Activated CD4-positive, alpha-beta memory T cell treated with anti-CD3 and anti-CD28 coated beads for 36 hours (primary cell): Measurements from ENCODE around the gene TOMM20. TPM values are rescaled to one million over a fixed set of nuclear protein-coding genes. Genes with fewer than 3 reads are reported as not detected.

Experiments
- CTCF ChIA-PET: fragments of 350-600 bp; sonication (Branson Sonifier 250); formaldehyde crosslinking; loops from one replicate; lab custom pipeline; 2021; ENCODE audit warnings: antibody characterized with exemption, inconsistent platforms; lab: Charles Lee
- POLR2A ChIA-PET: fragments of 350-600 bp; sonication (Branson Sonifier 250); formaldehyde crosslinking; loops from one replicate; lab custom pipeline; 2021; ENCODE audit warnings: antibody characterized with exemption; lab: Charles Lee
- DNase-seq: peaks from one replicate; pipeline ENCODE4 v3.0.0-alpha.2; 2020
- H3K27ac Mint-ChIP-seq: one replicate; pipeline ENCODE4 v1.8.0; 2021; ENCODE audit warnings: mixed read lengths
- H3K27me3 Mint-ChIP-seq: one replicate; pipeline ENCODE4 v1.8.0; 2021; ENCODE audit warnings: mixed read lengths
- H3K36me3 Mint-ChIP-seq: one replicate; pipeline ENCODE4 v1.8.0; 2021; ENCODE audit warnings: mixed read lengths
- H3K4me1 Mint-ChIP-seq: one replicate; pipeline ENCODE4 v1.8.0; 2021; ENCODE audit warnings: low read depth, mixed read lengths
- H3K4me3 Mint-ChIP-seq: one replicate; pipeline ENCODE4 v1.8.0; 2021; ENCODE audit warnings: mild to moderate bottlenecking, mixed read lengths
- H3K9me3 Mint-ChIP-seq: one replicate; pipeline ENCODE4 v1.8.0; 2021; ENCODE audit warnings: mixed read lengths
- intact Hi-C: fragments of 100-400 bp; cut with micrococcal nuclease; formaldehyde crosslinking; loops from one replicate; pipeline ENCODE4 v1.15.1; 2023
- total RNA-seq, 2 experiments: library from RNA; stranded (reverse); gene quantifications; one replicate each; pipeline ENCODE4 v1.2.3, GENCODE V29; 2021

Gene TOMM20
- total RNA-seq, 2 experiments from 2014 or later: 127 to 142 TPM

DNA sequence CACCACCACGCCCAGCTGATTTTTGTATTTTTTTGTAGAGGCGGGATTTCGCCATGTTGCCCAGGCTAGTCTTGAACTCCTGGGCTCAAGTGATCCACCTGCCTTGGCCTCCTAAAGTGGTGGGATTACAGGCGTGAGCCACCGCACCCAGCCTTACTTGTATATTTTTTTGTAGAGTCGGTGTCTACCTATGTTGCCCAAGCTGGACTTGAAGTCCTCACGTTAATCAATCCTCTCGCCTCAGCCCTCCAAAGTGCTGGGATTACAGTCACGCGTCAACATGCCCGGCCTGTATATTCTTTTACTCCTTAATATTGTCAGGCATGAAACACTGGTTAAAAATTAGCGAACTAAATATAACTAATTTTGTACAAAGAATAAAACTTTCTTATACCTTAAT, 5.5 kb upstream of the TOMM20 start:
- ChIA-PET POLR2A (no interaction called here), CTCF (no interaction called here)
- Mint-ChIP-seq H3K27me3 (no peaks in the 10 kb centered on the region), H3K9me3 (no peaks in the 10 kb centered on the region), H3K36me3 (peaks cover 39% of the 10 kb centered on the region), H3K4me1 (peaks cover 15% of the 10 kb centered on the region), H3K27ac (no peak overlapping the region), H3K4me3 (no peak overlapping the region)
- intact Hi-C loops: no loop called here
- DNase-seq: no peak

DNA sequence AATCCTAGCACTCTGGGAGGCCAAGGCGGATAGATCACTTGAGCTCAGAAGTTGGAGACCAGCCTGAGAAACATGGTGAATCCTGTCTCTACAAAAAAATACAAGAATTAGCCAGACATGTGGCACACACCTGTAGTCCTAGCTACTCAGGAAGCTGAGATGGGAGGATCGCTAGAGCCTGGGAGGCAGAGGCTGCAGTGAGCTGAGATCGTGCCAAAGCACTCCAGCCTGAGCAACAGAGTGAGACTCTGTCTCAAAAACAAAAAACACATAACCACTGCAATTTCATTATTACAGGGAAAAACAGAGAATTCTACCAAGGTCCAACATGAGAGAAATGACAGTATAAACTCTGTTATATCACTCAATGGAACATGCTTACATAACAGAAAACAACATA, 4.4 kb upstream of the TOMM20 start:
- POLR2A ChIA-PET: no interaction called here
- intact Hi-C loops: no loop called here
- no peak for DNase-seq
- H3K27me3 Mint-ChIP-seq: no peaks in the 10 kb centered on the region
- CTCF ChIA-PET: interaction anchor here (1.2 to 1.3 kb wide), 2 partner anchors 74 to 283 kb away, joined by 3 to 6 read pairs; no protein-coding TSS in a partner anchor
- H3K4me3 Mint-ChIP-seq: no peak overlapping the region
- H3K27ac Mint-ChIP-seq: peak overlapping the region; percentile 40
- H3K4me1 Mint-ChIP-seq: peaks cover 9% of the 10 kb centered on the region
- peaks cover 31% of the 10 kb centered on the region for H3K36me3 Mint-ChIP-seq
- H3K9me3 Mint-ChIP-seq: no peaks in the 10 kb centered on the region

DNA sequence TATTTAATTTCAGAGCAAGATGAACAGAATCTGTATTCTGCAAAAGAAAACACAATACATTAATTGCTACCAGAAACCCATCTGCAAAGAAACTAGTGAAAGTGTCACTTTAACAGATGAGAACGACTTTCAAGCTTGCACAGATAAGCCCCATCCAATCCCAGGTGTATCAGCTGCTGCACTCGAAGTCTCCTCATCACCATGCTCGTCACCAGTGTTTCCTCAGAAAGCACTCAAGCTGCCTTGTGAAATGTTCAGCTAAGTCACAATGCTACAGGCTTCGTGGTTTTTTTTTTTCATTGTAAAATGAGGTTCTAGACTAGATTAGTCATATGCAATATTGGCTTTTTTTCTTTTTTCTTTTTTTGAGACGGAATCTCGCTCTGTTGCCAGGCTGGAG, 3.3 kb upstream of the TOMM20 start:
- Mint-ChIP-seq H3K9me3 (no peaks in the 10 kb centered on the region), H3K4me3 (no peak overlapping the region), H3K36me3 (peaks cover 29% of the 10 kb centered on the region), H3K27ac (peak overlapping the region; percentile 26), H3K27me3 (no peaks in the 10 kb centered on the region), H3K4me1 (peaks cover 13% of the 10 kb centered on the region)
- DNase-seq: peak; percentile 22
- POLR2A ChIA-PET: no interaction called here
- intact Hi-C loops: no loop called here
- CTCF ChIA-PET: no interaction called here

DNA sequence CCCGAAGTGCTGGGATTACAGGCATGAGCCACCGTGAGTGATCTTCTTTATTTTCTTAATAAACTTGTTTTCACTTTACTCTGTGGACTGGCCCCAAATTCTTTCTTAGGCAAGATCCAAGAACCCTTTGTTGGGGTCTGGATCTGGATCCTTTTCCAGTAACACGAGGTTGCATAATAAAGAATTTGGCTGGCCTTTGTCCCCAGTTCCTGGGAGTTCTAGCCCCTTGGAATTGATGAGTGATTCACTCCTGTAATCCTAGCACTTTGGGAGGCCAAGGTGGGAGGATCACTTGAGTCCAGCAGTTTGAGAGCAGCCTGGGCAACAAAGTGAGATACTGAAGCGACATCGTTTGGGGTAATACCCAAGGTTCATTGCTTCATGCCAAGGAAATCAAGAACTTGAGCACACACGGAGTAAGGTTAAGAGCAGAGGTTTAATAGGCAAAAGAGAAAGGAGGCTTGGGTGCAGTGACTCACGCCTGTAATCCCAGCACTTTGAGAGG, 2.2 kb upstream of the TOMM20 start:
- intact Hi-C loops: no loop called here
- no peak overlapping the region for H3K27ac Mint-ChIP-seq
- CTCF ChIA-PET: no interaction called here

DNA sequence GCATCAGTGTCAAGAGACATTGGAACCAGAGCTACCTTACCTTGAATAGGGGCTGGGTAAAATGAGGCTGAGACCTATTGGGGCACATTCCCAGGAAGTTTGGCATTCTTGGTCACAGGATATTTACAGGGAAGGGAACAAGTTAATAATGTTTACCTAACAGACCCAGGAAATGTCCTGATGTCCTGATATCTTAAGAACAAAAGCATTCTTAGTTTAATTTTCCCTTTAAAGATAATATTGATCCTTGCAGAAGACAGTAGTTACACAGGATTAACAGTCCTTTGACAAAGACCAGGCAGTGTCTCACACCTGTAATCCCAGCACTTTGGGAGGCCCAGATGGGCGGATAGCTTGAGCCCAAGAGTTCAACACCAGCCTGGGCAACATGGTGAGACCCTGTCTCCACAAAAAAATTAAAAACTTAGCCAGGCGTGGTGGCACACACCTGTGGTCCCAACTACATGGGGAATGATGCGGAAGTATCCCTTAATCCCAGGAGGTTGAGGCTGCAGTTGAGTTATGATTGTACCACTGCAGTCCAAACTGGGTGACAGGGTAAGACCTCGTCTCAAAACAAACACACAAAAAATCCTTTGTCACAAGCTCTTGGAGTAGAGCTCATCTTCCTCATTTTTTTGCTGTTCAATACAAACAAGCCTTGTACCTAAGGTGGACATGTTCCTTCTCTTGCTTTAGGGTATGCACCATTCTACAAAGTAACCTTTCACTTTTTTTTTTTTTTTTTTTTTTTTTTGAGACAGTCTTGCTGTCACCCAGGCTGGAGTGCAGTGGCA, 1.3 kb upstream of the TOMM20 start:
- no peak for DNase-seq
- intact Hi-C loops: loop anchor here (1.0 to 5.0 kb wide), 3 partner anchors 17 to 372 kb away; partner anchors contain the start of gene B3GALNT2
- no peaks in the 10 kb centered on the region for H3K9me3 Mint-ChIP-seq
- peak overlapping the region; percentile 34 for H3K4me3 Mint-ChIP-seq
- CTCF ChIA-PET: interaction anchor here (0.9 kb wide), 1 partner anchor 287 kb away, joined by 3 read pairs; no protein-coding TSS in a partner anchor
- peaks cover 31% of the 10 kb centered on the region for H3K4me1 Mint-ChIP-seq
- H3K27ac Mint-ChIP-seq: peak overlapping the region; percentile 94
- POLR2A ChIA-PET: interaction anchor here (0.5 kb wide), 1 partner anchor 15 kb away, joined by 3 read pairs; no protein-coding TSS in a partner anchor
- H3K36me3 Mint-ChIP-seq: peaks cover 23% of the 10 kb centered on the region
- no peaks in the 10 kb centered on the region for H3K27me3 Mint-ChIP-seq

More for the DNA sequence above, 2.2 kb upstream of the TOMM20 start:
- Mint-ChIP-seq H3K27me3 (no peaks in the 10 kb centered on the region), H3K4me1 (peaks cover 24% of the 10 kb centered on the region), H3K36me3 (peaks cover 28% of the 10 kb centered on the region), H3K9me3 (no peaks in the 10 kb centered on the region), H3K4me3 (no peak overlapping the region)
- DNase-seq: no peak
- POLR2A ChIA-PET: interaction anchor here (0.5 to 0.7 kb wide), 2 partner anchors 16 to 47 kb away, joined by 3 read pairs; no protein-coding TSS in a partner anchor

DNA sequence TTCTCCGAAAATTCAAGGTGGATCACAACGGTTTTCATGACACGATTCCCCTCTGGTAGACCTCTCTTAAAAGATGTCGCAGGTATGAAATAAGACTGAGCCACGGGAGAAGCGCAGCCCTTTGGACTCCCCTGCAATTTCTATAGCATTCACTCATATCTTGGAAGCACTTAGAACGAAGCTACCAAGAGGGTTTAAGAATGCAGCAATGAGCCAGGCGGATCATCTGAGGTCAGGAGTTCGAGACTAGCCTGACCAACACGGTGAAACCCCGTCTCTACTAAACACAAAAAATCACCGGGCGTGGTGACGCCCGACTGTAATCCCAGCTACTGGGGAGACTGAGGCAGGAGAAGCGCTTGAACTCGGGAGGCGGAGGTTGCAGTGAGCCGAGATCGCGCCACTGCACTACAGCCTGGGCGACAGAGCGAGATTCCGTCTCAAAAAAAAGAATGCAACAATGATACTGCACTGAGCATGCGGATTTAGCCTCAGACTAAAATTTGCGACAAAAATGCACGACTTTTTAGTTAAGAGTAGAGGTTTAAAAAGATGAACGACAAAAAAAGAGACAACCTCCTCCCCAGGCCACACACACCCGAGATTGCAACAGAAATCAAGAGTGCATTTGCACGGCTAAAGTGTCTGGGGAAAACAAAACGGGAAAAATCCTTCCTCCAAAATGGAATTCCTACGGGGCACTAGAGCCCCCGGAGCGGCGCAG, 743 bp downstream of the TOMM20 start:
- ChIA-PET CTCF (interaction anchor here (1.0 to 2.2 kb wide), 3 partner anchors 23 to 287 kb away, joined by 3 to 7 read pairs (median 5); no protein-coding TSS in a partner anchor), POLR2A (interaction anchor here (0.6 to 2.2 kb wide), 7 partner anchors 11 to 627 kb away, joined by 3 to 16 read pairs (median 5); partner anchors contain the start of gene RBM34)
- Mint-ChIP-seq H3K36me3 (peaks cover 27% of the 10 kb centered on the region), H3K4me1 (peaks cover 48% of the 10 kb centered on the region), H3K4me3 (peak overlapping the region; percentile 86), H3K27ac (peak overlapping the region; percentile 94), H3K27me3 (no peaks in the 10 kb centered on the region), H3K9me3 (no peaks in the 10 kb centered on the region)
- peak; percentile 49 for DNase-seq
- intact Hi-C loops: loop anchor here (1.0 to 5.0 kb wide), 4 partner anchors 33 to 374 kb away; partner anchors contain the start of genes ARID4B, B3GALNT2, GGPS1 and RBM34

DNA sequence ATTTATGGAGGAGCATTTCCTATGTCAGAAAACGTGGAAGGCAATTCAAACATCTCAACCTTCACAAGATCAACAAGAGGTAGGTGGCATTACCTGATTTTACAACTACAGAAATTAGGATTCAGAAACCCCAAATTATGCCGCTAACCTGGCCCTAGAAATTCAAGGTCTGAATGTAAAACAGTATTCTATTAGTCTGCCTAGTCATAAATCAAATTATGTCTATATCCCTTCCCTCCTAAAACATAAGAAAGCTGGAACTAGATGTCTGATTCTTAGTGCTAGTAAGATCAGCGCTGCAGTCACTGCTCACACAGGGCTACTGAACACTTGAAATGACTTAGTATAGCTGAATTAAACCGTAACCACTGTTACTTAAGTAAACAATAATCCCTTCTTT, 1.4 kb downstream of the TOMM20 start:
- CTCF ChIA-PET: interaction anchor here (0.5 to 2.2 kb wide), 4 partner anchors 23 to 369 kb away, joined by 3 to 7 read pairs (median 5); no protein-coding TSS in a partner anchor
- Mint-ChIP-seq H3K27ac (peak overlapping the region; percentile 94), H3K4me3 (peak overlapping the region; percentile 86), H3K9me3 (no peaks in the 10 kb centered on the region), H3K27me3 (no peaks in the 10 kb centered on the region), H3K36me3 (peaks cover 32% of the 10 kb centered on the region), H3K4me1 (peaks cover 52% of the 10 kb centered on the region)
- intact Hi-C loops: loop anchor here (1.0 to 5.0 kb wide), 3 partner anchors 34 to 375 kb away; partner anchors contain the start of genes B3GALNT2 and RBM34
- no peak for DNase-seq
- POLR2A ChIA-PET: interaction anchor here (0.6 to 2.2 kb wide), 6 partner anchors 22 to 626 kb away, joined by 3 to 16 read pairs (median 3); partner anchors contain the start of gene RBM34

DNA sequence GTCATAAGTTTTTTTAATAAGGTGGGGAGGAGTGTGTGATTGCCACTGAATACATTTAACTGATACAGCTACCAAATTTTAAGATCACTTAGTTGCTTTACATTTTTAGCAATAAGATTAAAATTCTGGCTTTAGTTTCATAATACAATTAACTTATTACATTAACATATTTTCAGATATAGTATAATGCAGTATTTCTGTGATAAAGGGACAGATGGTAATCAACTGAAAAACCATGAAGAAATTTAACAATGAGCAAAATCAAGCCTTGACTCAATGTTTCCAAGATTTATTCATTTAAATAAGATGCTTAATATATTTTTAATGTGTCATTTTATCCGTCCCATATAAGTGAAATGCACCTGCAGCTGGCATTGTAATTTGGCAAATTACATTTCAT, 4.0 kb downstream of the TOMM20 start:
- CTCF ChIA-PET: interaction anchor here (0.6 to 1.1 kb wide), 3 partner anchors 17 to 292 kb away, joined by 3 to 5 read pairs (median 3); no protein-coding TSS in a partner anchor
- no peak for DNase-seq
- peaks cover 43% of the 10 kb centered on the region for H3K36me3 Mint-ChIP-seq
- H3K4me3 Mint-ChIP-seq: no peak overlapping the region
- H3K27ac Mint-ChIP-seq: peak overlapping the region; percentile 71
- peaks cover 57% of the 10 kb centered on the region for H3K4me1 Mint-ChIP-seq
- POLR2A ChIA-PET: interaction anchor here (1.1 kb wide), 1 partner anchor 19 kb away, joined by 3 read pairs; no protein-coding TSS in a partner anchor
- intact Hi-C loops: loop anchor here (5.0 kb wide), 1 partner anchor 378 kb away; the partner anchor contains the start of gene B3GALNT2
- no peaks in the 10 kb centered on the region for H3K27me3 Mint-ChIP-seq
- no peaks in the 10 kb centered on the region for H3K9me3 Mint-ChIP-seq

DNA sequence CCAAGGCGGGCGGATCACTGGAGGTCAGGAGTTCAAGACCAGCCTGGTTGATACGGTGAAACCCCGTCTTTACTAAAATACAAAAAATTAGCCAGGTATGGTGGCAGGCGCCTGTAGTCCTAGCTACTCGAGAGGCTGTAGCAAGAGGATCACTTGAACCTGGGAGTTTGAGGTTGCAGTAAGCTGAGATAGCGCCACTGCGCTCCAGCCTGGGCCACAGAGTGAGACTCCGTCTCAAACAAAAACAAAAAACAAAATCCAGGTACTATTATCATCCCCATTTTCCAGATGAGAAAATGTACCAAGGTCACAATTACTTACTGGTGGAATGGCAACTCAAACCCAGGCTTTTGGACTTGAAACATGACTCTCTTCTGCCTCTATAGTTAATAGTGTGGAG, 4.5 kb downstream of the TOMM20 start:
- POLR2A ChIA-PET: no interaction called here
- CTCF ChIA-PET: interaction anchor here (0.7 to 1.8 kb wide), 3 partner anchors 17 to 292 kb away, joined by 3 to 5 read pairs (median 3); no protein-coding TSS in a partner anchor
- Mint-ChIP-seq H3K4me1 (peaks cover 54% of the 10 kb centered on the region), H3K27me3 (no peaks in the 10 kb centered on the region), H3K9me3 (no peaks in the 10 kb centered on the region), H3K4me3 (no peak overlapping the region), H3K27ac (peak overlapping the region; percentile 71), H3K36me3 (peaks cover 47% of the 10 kb centered on the region)
- DNase-seq: no peak
- intact Hi-C loops: no loop called here

DNA sequence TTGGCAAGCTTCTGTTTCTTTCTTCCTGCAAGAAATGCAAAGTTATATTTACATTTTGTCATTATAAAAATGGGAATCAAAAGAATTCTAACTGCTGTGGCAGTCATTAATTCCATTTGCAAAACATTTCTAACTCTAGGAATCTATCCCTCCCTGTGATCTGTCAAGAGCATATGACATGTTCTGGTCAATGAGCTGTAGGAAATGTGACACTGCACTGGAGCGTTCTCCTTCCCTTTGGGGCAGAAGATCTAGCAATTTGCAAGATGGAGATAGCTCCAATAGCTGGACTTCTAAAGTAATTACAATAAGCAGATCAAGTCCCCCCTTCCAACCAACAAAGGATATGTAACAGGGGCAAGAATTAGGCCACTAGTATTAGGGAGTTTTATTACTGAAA, 6.3 kb downstream of the TOMM20 start:
- Mint-ChIP-seq H3K4me3 (no peak overlapping the region), H3K4me1 (peaks cover 52% of the 10 kb centered on the region), H3K36me3 (peaks cover 55% of the 10 kb centered on the region), H3K27me3 (no peaks in the 10 kb centered on the region), H3K9me3 (no peaks in the 10 kb centered on the region), H3K27ac (peak overlapping the region; percentile 29)
- intact Hi-C loops: no loop called here
- no peak for DNase-seq
- ChIA-PET POLR2A (interaction anchor here (1.0 kb wide), 1 partner anchor 38 kb away, joined by 3 read pairs; no protein-coding TSS in a partner anchor), CTCF (interaction anchor here (0.6 to 1.8 kb wide), 7 partner anchors 17 to 294 kb away, joined by 3 to 5 read pairs (median 4); no protein-coding TSS in a partner anchor)
